ENCODE data around the gene LCN15. TPM values are rescaled to one million over a fixed set of nuclear protein-coding genes. Genes with fewer than 3 reads are reported as not detected.

The LCN15 gene
- total and polyA plus RNA-seq, 4 donors = not detected

GRCh38 chr9:136765041-136765440, 723 bp upstream of the LCN15 start:
- no peaks in the 10 kb centered on the region for H3K4me1 ChIP-seq (ENCODE audit: control insufficient read depth in 4 of 4, insufficient read depth in 4 of 4, low read length in 3 of 4)
- DNase-seq (ENCODE audit: low spot score) = no peak
- no peaks in the 10 kb centered on the region for H3K36me3 ChIP-seq (ENCODE audit: control insufficient read depth in 4 of 4, insufficient read depth in 3 of 4, low read depth in 1 of 4, low read length in 3 of 4)
- H3K9me3 ChIP-seq (ENCODE audit: control insufficient read depth in 4 of 4, low read length in 3 of 4) = no peaks in the 10 kb centered on the region
- TF ChIP-seq FOXA1 (IDR thresholded peaks at IDR 0.05) (no peak), HNF4A (conservative IDR thresholded peaks at IDR 0.05) (no peak), REST (IDR thresholded peaks at IDR 0.05) (no peak), ATF3 (IDR thresholded peaks at IDR 0.05) (no peak), SP1 (IDR thresholded peaks at IDR 0.05) (no peak)
- TF ChIP-seq, protein P1, sequence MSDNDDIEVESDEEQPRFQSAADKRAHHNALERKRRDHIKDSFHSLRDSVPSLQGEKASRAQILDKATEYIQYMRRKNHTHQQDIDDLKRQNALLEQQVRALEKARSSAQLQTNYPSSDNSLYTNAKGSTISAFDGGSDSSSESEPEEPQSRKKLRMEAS (IDR thresholded peaks at IDR 0.05) = no peak
- TF ChIP-seq, protein P2, sequence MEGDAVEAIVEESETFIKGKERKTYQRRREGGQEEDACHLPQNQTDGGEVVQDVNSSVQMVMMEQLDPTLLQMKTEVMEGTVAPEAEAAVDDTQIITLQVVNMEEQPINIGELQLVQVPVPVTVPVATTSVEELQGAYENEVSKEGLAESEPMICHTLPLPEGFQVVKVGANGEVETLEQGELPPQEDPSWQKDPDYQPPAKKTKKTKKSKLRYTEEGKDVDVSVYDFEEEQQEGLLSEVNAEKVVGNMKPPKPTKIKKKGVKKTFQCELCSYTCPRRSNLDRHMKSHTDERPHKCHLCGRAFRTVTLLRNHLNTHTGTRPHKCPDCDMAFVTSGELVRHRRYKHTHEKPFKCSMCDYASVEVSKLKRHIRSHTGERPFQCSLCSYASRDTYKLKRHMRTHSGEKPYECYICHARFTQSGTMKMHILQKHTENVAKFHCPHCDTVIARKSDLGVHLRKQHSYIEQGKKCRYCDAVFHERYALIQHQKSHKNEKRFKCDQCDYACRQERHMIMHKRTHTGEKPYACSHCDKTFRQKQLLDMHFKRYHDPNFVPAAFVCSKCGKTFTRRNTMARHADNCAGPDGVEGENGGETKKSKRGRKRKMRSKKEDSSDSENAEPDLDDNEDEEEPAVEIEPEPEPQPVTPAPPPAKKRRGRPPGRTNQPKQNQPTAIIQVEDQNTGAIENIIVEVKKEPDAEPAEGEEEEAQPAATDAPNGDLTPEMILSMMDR (IDR thresholded peaks at IDR 0.05; ENCODE audit: low read depth, low read length, missing input control) = no peak
- H3K9ac ChIP-seq (ENCODE audit: low read depth in 1 of 2, low read length in 2 of 2) = no peak overlapping the region
- no peak overlapping the region for H3K27ac ChIP-seq (ENCODE audit: low read depth in 1 of 2, low read length in 2 of 2)
- no peaks in the 10 kb centered on the region for H3K27me3 ChIP-seq (ENCODE audit: control insufficient read depth in 4 of 4, insufficient read depth in 4 of 4, low read length in 3 of 4)
- no peak overlapping the region for H3K4me3 ChIP-seq (ENCODE audit: low read depth in 1 of 3, low read length in 3 of 3)
- WGBS = 79% methylated on average over 14 of the region's 14 CpGs

GRCh38 chr9:136763649-136764035, 676 bp downstream of the LCN15 start:
- H3K9me3 ChIP-seq (ENCODE audit: control insufficient read depth in 4 of 4, low read length in 3 of 4) = no peaks in the 10 kb centered on the region
- H3K9ac ChIP-seq (ENCODE audit: low read depth in 1 of 2, low read length in 2 of 2) = no peak overlapping the region
- no peak overlapping the region for H3K4me3 ChIP-seq (ENCODE audit: low read depth in 1 of 3, low read length in 3 of 3)
- TF ChIP-seq TAF1 (conservative IDR thresholded peaks at IDR 0.05) (no peak), RAD21 (IDR thresholded peaks at IDR 0.05) (no peak), RXRA (IDR thresholded peaks at IDR 0.05) (no peak), GABPA (IDR thresholded peaks at IDR 0.05 in 1 of 2, conservative IDR thresholded peaks at IDR 0.05 in 1 of 2) (no peak), ZBTB33 (IDR thresholded peaks at IDR 0.05) (no peak), SP1 (IDR thresholded peaks at IDR 0.05) (no peak)
- H3K27me3 ChIP-seq (ENCODE audit: control insufficient read depth in 4 of 4, insufficient read depth in 4 of 4, low read length in 3 of 4) = no peaks in the 10 kb centered on the region
- 92% methylated on average over 14 of the region's 14 CpGs for WGBS
- no peaks in the 10 kb centered on the region for H3K36me3 ChIP-seq (ENCODE audit: control insufficient read depth in 4 of 4, insufficient read depth in 3 of 4, low read depth in 1 of 4, low read length in 3 of 4)
- no peak for DNase-seq (ENCODE audit: low spot score)
- H3K4me1 ChIP-seq (ENCODE audit: control insufficient read depth in 4 of 4, insufficient read depth in 4 of 4, low read length in 3 of 4) = no peaks in the 10 kb centered on the region
- H3K27ac ChIP-seq (ENCODE audit: low read depth in 1 of 2, low read length in 2 of 2) = no peak overlapping the region

Data from liver (tissue), 9 donors.